IMR-90 (cell line): Measurements from ENCODE around the gene LDLRAD3.

Source experiments
- CEBPB ChIP-seq: IDR thresholded peaks from 2 replicates; pipeline ENCODE4 v1.6.1; 2012; ENCODE audit warnings: low read depth, low read length, improper control_type of control experiment
- MAFK ChIP-seq: IDR thresholded peaks from 2 replicates; pipeline ENCODE4 v1.6.1; 2012; ENCODE audit warnings: low read depth, low read length, improper control_type of control experiment
- MAZ ChIP-seq: IDR thresholded peaks from 2 replicates; pipeline ENCODE4 v1.6.1; 2012; ENCODE audit warnings: low read depth, mild to moderate bottlenecking, low read length, improper control_type of control experiment, moderate library complexity, borderline replicate concordance
- MXI1 ChIP-seq: IDR thresholded peaks from 2 replicates; pipeline ENCODE4 v1.6.1; 2012; ENCODE audit warnings: low read depth, mild to moderate bottlenecking, low read length, moderate library complexity, borderline replicate concordance
- POLR2A ChIP-seq: IDR thresholded peaks from 2 replicates; pipeline ENCODE4 v1.6.1; 2012; ENCODE audit warnings: mild to moderate bottlenecking, low read depth, low read length
- RAD21 ChIP-seq: IDR thresholded peaks from 2 replicates; pipeline ENCODE4 v1.6.1; 2012; ENCODE audit warnings: low read length, improper control_type of control experiment
- RFX5 ChIP-seq: IDR thresholded peaks from 2 replicates; pipeline ENCODE4 v1.8.0; 2012; ENCODE audit warnings: low read depth, mild to moderate bottlenecking, low read length, moderate library complexity
- TF ChIP-seq, protein P1 (sequence below): conservative IDR thresholded peaks from 2 replicates; pipeline ENCODE4 v1.5.1; 2012; ENCODE audit warnings: mild to moderate bottlenecking, low read depth, low read length, improper control_type of control experiment
- TF ChIP-seq, protein P2 (sequence below): fragments of 150-350 bp; IDR thresholded peaks from 2 replicates; pipeline ENCODE4 v1.6.1; 2016; ENCODE audit warnings: low read depth, mild to moderate bottlenecking, low read length, moderate library complexity, borderline replicate concordance

DNA sequence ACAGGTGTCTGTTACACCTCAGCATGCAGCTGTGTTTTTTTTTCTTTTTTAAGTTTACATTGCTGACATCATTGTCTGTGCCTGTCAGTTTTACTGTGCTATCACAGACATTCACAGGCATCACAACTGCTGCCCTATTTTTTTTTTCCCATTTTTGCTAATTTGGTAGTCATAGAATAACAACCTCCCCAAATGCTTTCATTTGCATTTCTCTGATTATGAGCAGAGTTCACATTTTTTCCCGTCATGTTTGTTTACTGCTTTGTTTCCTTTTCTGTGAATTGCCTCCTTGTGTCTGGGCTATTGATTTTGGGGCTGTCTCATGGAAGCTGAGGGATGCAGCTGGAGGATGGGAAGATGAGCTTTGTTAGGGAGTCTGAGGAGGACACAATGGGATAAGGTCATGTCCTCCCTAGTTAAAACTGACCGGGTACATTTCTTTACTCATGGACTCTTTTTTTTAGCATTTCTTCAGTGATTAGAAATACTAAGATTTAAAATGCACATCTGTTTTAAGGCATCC lies 155.1 kb downstream of the LDLRAD3 start:
- TF ChIP-seq, protein P1, sequence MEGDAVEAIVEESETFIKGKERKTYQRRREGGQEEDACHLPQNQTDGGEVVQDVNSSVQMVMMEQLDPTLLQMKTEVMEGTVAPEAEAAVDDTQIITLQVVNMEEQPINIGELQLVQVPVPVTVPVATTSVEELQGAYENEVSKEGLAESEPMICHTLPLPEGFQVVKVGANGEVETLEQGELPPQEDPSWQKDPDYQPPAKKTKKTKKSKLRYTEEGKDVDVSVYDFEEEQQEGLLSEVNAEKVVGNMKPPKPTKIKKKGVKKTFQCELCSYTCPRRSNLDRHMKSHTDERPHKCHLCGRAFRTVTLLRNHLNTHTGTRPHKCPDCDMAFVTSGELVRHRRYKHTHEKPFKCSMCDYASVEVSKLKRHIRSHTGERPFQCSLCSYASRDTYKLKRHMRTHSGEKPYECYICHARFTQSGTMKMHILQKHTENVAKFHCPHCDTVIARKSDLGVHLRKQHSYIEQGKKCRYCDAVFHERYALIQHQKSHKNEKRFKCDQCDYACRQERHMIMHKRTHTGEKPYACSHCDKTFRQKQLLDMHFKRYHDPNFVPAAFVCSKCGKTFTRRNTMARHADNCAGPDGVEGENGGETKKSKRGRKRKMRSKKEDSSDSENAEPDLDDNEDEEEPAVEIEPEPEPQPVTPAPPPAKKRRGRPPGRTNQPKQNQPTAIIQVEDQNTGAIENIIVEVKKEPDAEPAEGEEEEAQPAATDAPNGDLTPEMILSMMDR = no peak
- TF ChIP-seq RFX5 (no peak), POLR2A (no peak), CEBPB (no peak), RAD21 (no peak), MAZ (no peak), MAFK (no peak), MXI1 (no peak)
- TF ChIP-seq, protein P2, sequence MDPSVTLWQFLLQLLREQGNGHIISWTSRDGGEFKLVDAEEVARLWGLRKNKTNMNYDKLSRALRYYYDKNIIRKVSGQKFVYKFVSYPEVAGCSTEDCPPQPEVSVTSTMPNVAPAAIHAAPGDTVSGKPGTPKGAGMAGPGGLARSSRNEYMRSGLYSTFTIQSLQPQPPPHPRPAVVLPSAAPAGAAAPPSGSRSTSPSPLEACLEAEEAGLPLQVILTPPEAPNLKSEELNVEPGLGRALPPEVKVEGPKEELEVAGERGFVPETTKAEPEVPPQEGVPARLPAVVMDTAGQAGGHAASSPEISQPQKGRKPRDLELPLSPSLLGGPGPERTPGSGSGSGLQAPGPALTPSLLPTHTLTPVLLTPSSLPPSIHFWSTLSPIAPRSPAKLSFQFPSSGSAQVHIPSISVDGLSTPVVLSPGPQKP = no peak
